Activated CD4-positive, alpha-beta T cell treated with anti-CD3 and anti-CD28 coated beads, Interleukin-2, amount 50 U/mL, for 48 hours (primary cell): ENCODE measurements around the gene PSMC5.
"Not testable (repeated sequence)": the region's sequence is repeated elsewhere in the genome, so short reads cannot be mapped to it uniquely, and the experiment has no call there.

Experiments
- DNase-seq, 2 experiments: peaks; one replicate each; pipeline ENCODE4 v3.0.0-alpha.2; 2020

Gene PSMC5

DNA sequence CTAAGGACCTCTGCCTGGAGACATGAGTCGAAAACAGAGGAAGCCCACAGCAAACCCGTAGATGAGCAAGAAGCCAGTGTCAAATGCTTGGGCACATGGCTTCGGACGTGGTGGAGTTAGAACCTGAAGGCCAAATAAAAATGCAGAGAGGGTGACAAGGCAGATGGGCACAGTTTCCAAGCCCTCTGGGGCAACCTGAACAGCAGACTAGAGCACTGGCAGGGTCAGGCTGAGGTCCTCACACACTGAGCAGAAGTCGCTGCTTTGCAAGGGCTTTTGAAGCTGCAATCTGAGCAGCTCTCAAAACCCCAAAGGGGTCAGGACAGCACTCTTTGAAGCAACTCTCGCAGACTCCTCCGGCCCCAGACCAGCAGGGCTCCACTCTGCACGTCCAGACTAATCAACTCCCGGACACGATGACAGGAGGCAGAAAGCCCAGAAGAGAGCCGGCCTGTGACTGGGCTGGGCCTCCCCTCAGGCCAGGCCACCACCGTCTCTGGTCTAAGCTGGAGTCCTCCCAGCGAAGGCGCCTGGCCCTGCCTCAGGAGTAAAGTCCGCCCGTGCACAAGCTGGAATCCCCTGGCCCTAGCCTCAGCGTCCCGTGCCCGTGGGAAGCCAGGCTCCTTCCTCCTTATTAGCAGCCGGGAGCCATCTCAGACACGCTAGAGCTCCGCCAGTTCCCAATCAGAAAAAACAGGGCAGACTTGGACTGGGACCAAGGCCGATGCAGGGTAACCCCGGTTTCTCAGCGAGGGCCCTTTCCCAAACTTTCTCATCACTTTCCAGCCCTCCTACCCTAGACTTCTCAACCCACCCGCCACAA, 14.3 kb downstream of the PSMC5 start:
- DNase-seq: peak; percentile 36 to 38

- DNase-seq: no peak
These were observed 14.9 kb downstream of the PSMC5 start for GRCh38 chr17:63842173-63842539.

DNA sequence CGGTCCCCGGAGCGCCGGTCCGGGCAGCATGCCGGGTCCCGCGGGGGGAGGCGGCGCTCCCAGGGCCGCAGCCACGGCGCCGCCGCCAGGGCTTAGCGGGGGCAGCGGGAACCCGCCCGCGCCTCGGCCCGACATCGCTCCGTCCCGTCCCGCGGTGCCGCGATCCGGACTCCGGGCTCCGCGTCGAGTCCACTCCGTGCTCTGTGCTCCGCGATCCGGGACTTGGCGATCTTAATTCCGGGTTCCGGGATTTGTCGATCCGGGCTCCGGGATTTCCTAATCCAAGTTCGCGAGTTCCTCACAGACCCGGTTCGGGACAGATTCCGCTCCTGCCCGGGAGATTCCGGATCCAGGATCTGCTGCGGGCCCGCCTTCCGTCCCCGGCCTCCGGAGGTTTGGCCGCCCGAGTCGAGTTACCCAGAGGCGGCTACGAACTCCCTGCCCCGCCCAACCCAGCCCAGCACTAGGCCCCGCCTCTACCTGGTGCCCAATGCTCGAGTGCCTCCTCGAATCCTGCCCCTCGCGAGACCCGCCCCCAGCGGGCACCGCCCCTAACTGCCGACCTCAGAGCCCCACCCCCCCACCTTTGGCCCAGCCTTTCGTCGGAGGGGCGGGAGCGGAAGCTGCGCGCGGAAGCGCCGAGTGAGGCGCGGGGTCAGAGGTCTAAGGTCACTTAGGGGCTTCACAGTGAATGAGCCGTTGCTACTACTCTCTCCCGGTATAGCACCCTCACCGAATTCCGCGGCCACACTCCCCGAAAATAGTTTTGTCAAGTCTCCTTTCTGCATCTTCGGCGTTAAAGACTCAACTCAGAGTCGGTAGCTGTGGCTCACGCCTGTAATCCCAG, 15.5 kb downstream of the PSMC5 start, which contains the start of gene SMARCD2:
TSS of gene SMARCD2 (minus strand) at position 146 of the 847 bp plus-strand sequence. CDS start at position 135, 11 bp downstream.
- peak; percentile 99 to 100 for DNase-seq

DNA sequence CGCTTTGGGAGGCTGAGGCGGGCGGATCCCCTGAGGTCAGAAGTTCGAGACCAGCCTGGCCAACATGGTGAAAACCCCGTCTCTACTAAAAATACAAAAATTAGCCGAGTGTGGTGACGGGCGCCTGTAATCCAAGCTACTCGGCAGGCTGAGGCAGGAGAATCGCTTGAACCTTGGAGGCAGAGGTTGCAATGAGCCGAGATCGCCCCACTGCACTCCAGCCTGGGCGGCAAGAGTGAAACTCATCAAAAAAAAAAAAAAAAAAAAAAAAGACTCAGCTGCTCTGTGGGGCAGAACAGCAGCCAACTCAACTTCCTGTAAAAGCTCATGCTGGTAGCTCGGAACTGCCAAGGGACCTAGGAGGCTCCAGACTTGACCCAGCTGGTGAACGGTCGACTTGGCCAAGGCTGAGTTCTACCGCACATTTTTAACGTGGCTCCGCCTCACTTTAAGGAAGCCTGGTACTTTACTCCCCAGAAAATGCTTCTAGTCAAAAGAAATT, 16.2 kb downstream of the PSMC5 start:
- DNase-seq: peak in 1 of 2 experiments; percentile 40

- no peak for DNase-seq
These were observed 16.9 kb downstream of the PSMC5 start for GRCh38 chr17:63843910-63844677.

GRCh38 chr17:63845509-63845908, 18.3 kb downstream of the PSMC5 start:
- DNase-seq: no peak

DNA sequence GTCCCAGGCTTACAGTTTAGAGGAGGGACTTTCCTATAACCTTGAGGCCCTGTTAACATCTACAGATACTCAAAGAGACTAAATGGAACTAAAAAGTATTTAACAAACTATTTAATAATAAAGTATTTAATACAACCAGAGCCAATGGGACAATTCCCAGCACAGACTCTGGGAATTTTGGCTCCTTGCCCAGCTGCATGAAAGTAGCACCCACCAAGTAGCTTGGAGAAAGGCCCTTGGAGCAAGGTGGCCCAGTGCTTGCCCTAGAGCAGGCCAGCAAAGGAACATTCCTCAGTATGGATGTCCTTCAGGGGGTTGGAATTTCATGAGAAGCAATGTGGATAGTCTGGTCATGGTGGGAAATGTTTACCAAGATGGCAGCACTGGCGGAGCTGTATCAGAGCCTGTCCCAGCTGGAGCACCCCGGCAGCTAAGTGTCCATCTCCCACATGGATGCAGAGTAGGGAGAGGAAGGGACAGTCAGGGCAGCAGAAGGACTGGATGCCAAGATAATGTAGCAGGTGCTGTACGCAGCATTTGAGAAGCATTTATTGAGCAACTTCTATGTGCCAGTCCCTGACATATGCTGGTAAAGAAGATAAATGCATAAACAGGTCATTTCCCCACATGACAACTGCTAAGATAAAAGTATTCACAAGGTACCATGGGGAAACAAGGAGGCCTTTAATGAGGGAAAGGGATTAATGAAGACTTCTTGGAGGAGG, 20.5 kb downstream of the PSMC5 start:
- DNase-seq: no peak

- peak; percentile 98 to 99 for DNase-seq
These were observed 21.8 kb downstream of the PSMC5 start for GRCh38 chr17:63848834-63849689.

GRCh38 chr17:63850401-63850800, 23.2 kb downstream of the PSMC5 start:
- DNase-seq: no peak

GRCh38 chr17:63853260-63853659, 26.0 kb downstream of the PSMC5 start:
- DNase-seq: no peak

DNA sequence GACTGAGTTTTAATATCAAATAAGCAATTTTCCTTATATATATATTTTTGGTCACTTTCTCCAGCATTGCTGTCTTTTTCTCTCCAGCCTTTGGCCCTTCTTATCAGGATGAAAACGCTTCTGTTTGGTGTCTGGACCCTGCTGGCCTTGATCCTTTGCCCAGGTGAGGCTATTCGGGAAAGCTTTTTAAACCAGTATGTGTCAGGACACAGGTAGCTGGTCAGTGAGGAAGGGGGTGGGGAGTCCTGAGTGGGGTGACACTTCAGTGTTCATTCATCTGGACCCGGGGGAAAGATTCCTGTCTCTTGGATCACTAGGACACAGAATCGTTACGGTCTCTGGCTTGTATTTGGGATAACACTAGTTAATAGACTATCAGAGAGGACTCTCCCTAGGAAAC, 27.5 kb downstream of the PSMC5 start:
- DNase-seq: no peak

GRCh38 chr17:63855185-63855584, 28.0 kb downstream of the PSMC5 start:
- DNase-seq: no peak

DNA sequence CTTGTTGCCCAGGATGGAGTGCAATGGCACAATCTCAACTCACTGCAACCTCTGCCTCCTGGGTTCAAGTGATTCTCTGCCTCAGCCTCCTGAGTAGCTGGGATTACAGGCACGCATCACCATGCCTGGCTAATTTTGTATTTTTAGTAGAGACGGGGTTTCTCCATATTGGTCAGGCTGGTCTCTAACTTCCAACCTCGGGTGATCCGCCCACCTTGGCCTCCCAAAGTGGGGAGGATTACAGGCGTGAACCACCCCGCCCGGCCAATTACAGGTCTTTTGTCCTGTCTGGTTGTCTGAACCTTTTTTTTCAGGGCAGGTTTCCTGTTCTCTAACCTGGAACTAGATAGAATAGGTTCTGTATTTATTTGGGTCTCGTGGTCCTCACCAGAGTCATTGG, 29.2 kb downstream of the PSMC5 start:
- not testable (repeated sequence) for DNase-seq

DNA sequence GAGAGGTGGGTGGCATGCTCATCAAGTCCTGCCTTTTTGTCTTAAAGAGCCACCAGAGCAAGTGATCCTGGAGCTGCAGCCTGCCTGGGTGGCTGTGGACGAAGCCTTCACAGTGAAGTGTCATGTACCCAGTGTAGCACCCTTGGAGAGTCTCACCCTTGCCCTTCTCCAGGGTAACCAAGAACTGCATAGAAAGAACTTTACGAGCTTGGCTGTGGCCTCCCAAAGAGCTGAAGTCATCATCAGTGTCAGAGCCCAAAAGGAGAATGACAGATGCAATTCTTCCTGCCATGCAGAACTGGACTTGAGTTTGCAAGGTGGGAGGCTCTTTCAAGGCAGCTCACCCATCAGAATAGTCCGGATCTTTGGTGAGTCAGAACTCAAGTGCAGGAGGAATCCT, 32.0 kb downstream of the PSMC5 start:
- DNase-seq: no peak

DNA sequence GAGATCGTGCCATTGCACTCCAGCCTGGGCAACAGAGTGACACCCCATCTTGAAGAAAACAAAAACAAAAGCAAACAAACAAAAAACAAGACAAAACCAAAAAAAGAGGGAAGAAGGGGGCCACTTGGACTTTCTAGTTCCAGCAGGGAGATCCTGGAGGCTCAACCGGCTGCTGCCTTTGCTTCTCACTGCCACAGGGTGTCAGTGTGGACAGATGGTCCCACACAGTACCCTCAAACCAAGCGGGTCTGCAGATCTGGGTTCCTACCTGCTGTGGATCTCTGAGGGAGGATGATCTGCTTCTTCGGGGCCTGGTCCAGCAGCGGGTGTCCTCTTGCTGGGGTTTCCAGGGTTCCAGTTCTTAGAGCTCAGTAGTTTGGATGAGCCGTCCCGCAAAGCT, 39.4 kb downstream of the PSMC5 start:
- DNase-seq: not testable (repeated sequence)

DNA sequence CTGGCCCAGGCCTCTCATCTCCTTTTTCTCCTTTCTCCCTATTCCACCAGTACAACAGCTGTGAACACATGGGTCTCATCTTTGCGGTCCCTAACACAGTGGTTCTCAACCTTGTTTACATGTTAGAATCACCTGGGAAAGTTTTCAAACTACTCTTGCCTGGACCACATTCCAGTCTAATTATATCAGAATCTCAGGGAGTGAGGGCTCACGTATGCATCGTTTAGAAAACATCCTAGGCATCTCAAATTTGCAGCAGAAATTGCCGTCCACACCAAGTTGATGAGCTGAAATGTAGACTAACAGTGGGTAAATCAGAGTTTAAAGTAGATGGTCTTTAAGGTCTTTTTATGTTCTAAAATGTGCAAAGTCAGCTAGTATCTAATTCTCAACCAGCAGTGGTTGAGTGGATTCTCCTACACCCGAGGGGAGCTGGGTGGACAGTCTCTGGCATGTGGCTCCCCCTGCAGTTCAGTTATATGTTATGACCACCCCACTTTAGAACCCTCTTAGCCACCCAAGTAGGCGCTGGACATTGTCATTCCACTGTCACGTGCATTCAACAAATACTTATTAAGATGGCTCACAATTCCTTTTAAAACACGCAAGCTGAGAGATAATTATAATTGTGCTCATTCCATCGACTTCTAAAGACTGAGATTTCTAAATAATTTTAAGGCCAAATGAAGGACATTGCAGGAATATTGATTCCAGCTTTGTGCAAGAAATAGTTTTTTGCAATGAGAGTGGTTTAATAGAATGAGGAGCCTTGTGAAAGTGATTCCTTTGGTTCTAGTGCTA, 42.5 kb downstream of the PSMC5 start:
- DNase-seq: not testable (repeated sequence)

GRCh38 chr17:63870292-63870665, 43.0 kb downstream of the PSMC5 start:
- DNase-seq: not testable (repeated sequence)

- DNase-seq: not testable (repeated sequence)
These were observed 44.6 kb downstream of the PSMC5 start for GRCh38 chr17:63871646-63872365.

- not testable (repeated sequence) for DNase-seq
These were observed 46.3 kb downstream of the PSMC5 start, which contains the start of gene CSH2 for GRCh38 chr17:63873577-63873976. TSS of gene CSH2 (minus strand) at chr17:63873677. CDS start at chr17:63873614, 63 bp downstream.
